ENCODE measurements around the gene KLHL26. TPM values are rescaled to one million over a fixed set of nuclear protein-coding genes. Genes with fewer than 3 reads are reported as not detected.

KLHL26 gene
- total and polyA plus RNA-seq, 4 donors = 2.3 to 5.9 (median 2.4) TPM

GRCh38 chr19:18662972-18663732 is 26.3 kb downstream of the KLHL26 start:
- 82% methylated on average over 15 of the region's 15 CpGs for WGBS
- TF ChIP-seq GABPA (IDR thresholded peaks at IDR 0.05 in 1 of 2, conservative IDR thresholded peaks at IDR 0.05 in 1 of 2) = no peak
- TF ChIP-seq ZBTB33 (IDR thresholded peaks at IDR 0.05) = no peak
- TF ChIP-seq RAD21 (IDR thresholded peaks at IDR 0.05) = no peak
- TF ChIP-seq CTCF (IDR thresholded peaks at IDR 0.05; ENCODE audit: low read depth, low read length, missing input control) = no peak
- TF ChIP-seq FOXA1 (IDR thresholded peaks at IDR 0.05) = no peak
- TF ChIP-seq, protein P1, sequence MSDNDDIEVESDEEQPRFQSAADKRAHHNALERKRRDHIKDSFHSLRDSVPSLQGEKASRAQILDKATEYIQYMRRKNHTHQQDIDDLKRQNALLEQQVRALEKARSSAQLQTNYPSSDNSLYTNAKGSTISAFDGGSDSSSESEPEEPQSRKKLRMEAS (IDR thresholded peaks at IDR 0.05) = no peak
- no peak for TF ChIP-seq NR2F2 (IDR thresholded peaks at IDR 0.05)
- TF ChIP-seq FOXA2 (IDR thresholded peaks at IDR 0.05) = no peak
- TF ChIP-seq EGR1 (IDR thresholded peaks at IDR 0.05; ENCODE audit: low read depth in 2 of 2) = no peak
- no peak for TF ChIP-seq REST (IDR thresholded peaks at IDR 0.05)
- TF ChIP-seq JUND (IDR thresholded peaks at IDR 0.05) = no peak
- TF ChIP-seq HNF4A (conservative IDR thresholded peaks at IDR 0.05) = no peak
- no peak for TF ChIP-seq TAF1 (conservative IDR thresholded peaks at IDR 0.05)
- TF ChIP-seq SP1 (IDR thresholded peaks at IDR 0.05) = no peak
- TF ChIP-seq HNF4G (IDR thresholded peaks at IDR 0.05) = no peak
- no peak for TF ChIP-seq RXRA (IDR thresholded peaks at IDR 0.05)
- no peak for TF ChIP-seq ATF3 (IDR thresholded peaks at IDR 0.05)
- no peak for TF ChIP-seq YY1 (IDR thresholded peaks at IDR 0.05)
- no peak for DNase-seq (ENCODE audit: low spot score)
- H3K9me3 ChIP-seq (ENCODE audit: control insufficient read depth in 4 of 4, low read length in 3 of 4) = no peaks in the 10 kb centered on the region
- H3K4me1 ChIP-seq (ENCODE audit: control insufficient read depth in 4 of 4, insufficient read depth in 4 of 4, low read length in 3 of 4) = no peaks in the 10 kb centered on the region
- no peak overlapping the region for H3K4me3 ChIP-seq (ENCODE audit: low read depth in 1 of 3, low read length in 3 of 3)
- no peak overlapping the region for H3K27ac ChIP-seq (ENCODE audit: low read depth in 1 of 2, low read length in 2 of 2)
- no peak overlapping the region for H3K9ac ChIP-seq (ENCODE audit: low read depth in 1 of 2, low read length in 2 of 2)
- no peaks in the 10 kb centered on the region for H3K27me3 ChIP-seq (ENCODE audit: control insufficient read depth in 4 of 4, insufficient read depth in 4 of 4, low read length in 3 of 4)
- peaks cover 0 to 11% (median 5%) of the 10 kb centered on the region in 4 donors for H3K36me3 ChIP-seq (ENCODE audit: control insufficient read depth in 4 of 4, insufficient read depth in 3 of 4, low read depth in 1 of 4, low read length in 3 of 4)

Measured in liver (tissue), 9 donors.